HG02970 (cell line): ENCODE data around the gene LRRC4C.

Source experiments
- ATAC-seq: cut with Tn5 transposase; IDR thresholded peaks from one replicate; pipeline ENCODE4 v1.9.1; 2021; ENCODE audit warnings: mild to moderate bottlenecking, moderate library complexity, moderate number of reproducible peaks; ENCODE audit not compliant: unreplicated experiment, low FRiP score

LRRC4C gene

DNA sequence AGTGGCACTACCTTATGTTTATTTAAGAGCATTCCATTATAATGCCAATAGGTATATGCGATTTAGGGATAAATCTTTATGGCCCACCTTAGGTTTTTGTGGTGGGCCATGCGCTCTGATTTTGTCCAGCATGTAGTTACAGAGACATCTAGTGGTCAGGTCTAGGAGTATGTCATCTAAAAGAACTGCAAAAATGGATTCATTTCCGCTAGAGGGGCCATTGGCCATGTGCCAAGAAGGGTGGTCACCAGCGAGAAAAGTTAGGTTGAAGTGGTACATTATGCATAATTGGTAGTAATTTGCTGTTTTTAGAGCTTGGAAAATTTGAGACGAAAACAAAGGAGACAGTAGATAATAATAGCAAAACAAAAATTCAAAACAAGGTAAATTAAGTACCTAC, 27.7 kb downstream of the LRRC4C start:
- no peak for ATAC-seq

DNA sequence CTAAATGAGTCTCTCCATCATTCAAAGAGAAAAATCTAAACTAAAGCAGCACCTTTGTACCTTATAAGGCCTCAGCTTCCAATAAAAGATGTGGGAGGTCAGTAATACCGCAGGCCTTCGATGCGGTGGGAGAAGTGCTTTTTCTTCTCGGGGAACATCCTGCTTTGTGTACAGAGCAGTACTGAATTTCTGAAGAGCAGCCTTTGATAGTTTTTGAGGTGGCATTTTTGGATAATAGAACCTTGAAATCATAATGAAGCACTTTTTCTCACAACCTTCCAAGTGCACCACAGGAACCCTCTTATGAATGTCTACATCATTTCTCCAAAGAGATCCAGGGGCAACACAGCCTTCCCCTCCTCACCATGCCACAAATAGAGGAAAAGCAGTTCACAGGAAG, 39.6 kb downstream of the LRRC4C start:
- ATAC-seq = no peak

DNA sequence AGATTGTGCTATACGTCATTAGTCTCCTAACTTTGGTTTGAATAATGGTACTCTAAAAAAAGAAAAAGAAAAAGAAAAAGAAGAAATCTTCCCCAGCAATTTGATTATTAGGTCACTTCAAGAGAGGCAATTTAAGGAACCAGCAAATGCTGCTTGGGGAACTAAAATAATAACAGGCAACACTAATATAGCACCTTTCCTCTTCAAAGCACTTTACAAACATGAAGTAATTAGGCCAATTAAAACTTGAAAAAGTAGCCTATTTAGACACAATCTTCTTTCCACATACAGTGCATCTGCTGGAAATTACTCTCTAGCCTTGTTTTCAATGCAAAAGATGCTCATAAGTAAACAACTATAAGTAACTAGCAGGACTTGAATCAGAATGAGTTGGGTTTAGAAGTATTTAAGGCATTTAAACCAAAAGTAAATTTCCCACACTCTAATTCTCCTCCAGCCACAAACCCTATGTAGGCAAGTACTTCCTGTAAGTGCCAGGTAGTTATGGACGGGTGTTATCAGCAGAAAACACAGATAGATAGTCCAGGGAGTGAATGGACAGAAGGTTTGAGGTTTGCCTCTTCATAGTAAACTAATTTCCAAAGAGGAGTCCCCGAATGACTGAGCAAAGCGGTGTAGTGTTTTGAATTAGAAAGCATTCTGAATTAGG, 44.5 kb downstream of the LRRC4C start:
- ATAC-seq = no peak

DNA sequence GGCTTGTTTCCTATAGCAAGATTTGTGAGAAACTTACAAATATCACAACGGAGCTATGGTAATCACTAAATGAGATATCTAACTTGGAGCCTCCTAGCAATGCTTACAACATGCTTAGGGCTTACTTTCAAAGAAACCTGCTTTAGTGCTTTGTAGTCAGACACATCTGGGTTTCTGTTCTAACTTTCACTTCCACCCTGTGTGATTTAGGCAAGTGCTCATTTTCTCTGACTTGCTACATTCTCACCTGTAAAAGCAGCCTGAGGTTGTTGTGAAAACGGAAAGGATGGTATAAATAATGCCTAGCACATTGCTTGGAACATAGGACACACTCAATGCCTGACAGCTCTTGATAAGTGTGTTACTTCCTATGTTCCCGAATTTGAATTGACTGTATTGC, 45.6 kb downstream of the LRRC4C start:
- no peak for ATAC-seq

DNA sequence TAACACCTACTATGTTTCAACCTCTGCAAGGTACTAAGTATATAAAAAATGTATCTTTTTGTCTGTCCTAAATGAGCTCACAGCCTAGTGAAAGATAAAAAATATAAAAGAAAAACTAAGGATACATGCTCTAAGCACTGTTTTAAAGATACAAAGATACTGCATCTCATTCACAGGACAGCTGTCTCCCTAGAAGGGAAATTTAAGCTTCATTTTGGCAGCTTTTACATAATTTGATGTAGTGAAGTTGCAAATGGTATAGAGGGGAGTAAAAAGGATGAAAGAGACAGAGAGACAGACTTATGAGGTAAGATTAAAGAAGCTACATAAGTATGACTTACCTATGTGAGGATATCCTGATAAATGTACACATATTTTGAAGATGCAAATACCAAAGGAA, 53.6 kb downstream of the LRRC4C start:
- no peak for ATAC-seq

DNA sequence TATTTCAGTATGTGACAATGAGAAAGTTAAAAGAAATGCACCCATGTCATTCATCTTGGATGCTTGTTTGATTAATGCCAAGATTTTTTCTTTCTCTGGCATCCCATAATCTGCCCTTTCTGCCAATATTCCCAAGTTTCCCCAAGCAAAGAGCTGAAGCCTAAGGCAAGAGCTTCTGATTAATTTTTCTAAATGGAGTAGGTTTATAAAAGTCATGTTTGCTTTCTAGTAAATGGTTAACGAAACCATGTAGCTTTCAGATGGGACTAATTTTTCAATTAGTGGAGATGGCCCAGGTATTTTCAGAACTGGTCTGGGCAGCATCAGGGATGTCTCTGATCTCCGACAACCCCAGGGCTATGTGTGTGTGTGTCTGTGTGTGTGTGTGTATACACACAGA, 55.3 kb downstream of the LRRC4C start:
- ATAC-seq = no peak

DNA sequence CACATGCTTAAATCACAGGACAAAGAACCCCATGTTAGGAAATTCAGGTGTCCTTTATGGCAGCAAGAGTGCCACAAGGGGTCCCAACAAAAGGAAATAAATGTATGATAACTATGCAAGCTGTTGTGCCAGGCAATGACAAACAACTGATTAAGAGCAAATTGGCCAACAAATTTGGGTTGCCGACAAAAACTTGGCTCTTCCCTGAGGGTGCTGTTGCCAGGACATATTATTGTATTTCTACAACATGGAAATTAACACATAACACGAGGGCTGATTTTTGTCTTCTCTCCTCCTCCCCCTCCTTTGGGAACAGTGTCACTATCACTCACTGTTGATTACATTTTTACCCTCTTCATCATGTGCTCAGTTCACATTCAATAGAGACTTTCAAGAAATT, 56.0 kb downstream of the LRRC4C start:
- ATAC-seq = no peak

DNA sequence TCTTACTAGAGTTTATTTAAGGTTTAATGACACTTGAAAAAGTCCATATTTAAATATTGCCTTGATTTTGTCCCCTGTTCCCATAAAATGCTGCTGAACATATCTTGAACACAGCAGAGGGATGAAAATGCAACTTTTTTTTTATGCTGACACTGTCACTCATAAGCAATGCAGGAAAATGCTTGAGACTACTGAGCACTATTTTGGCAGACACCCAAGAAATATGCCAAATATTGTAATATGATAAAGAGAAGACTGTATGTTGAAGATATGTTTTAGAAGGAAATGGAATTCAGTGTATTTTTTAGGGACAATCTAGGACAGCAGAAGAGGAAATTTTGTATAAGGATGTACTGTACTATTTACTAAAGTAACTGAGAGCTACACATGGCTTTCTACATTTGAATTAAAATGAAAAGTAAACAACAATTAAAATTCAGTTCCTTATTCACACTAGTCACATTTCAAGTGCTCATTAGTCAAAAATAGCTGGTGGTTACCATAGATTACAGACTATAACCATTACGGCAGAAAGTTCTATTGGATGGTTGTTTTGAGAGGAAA, 58.6 kb downstream of the LRRC4C start:
- ATAC-seq = no peak

DNA sequence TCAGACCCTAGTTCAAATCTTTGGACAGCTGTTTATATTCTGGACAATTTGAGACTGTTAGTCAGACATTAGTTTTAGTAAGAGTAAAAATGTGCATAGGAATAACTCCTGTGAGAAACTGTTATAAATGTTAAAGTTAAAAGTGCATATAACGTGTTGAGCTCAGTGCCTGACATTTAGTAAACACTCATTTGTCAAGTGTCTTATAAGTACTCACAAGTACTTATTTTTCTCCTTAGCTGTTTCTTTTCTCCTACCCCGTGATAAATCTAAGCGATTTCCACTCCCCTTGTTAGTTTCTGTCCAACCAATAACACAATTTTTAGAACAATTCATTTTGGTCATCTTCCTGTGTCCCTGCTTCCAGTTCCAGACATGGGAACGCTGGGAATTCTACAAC, 59.3 kb downstream of the LRRC4C start:
- ATAC-seq = no peak

DNA sequence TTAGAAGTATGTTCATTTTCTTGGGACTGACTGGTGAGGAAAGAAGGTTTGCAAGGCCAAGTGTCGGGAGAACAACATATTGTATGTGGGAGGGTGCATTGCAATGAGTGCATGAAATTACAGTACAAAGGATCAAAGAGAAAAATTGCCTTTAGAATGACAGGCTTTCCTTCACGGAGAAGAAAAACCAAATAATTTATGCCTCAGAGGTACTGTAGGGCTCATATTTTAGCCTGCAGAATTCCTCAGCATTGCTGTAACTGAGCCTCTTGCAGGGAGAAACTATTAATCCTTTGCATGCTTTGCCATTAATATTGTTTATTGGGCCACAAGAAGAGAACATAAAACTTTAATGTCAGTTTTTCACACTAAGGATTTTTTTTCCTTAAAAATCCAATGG, 60.1 kb downstream of the LRRC4C start:
- no peak for ATAC-seq

DNA sequence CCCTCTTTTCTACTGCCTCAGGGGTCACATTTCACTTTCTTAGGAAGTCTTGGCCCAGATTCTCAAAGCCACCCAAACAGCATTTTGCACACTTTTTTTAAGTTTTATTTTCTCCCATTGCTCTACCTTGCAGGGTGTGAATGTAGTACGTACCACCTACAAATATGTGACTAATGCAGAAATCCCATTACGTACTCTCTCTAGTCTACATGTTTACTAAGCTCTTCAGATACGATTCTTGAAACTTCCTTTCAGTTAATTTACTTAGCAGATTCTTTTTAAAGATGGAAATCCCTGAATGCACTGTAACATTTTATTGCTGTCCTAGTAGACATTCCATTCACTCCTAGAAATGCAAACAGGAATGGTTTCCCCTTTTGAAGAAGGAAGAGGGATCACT, 61.3 kb downstream of the LRRC4C start:
- no peak for ATAC-seq

DNA sequence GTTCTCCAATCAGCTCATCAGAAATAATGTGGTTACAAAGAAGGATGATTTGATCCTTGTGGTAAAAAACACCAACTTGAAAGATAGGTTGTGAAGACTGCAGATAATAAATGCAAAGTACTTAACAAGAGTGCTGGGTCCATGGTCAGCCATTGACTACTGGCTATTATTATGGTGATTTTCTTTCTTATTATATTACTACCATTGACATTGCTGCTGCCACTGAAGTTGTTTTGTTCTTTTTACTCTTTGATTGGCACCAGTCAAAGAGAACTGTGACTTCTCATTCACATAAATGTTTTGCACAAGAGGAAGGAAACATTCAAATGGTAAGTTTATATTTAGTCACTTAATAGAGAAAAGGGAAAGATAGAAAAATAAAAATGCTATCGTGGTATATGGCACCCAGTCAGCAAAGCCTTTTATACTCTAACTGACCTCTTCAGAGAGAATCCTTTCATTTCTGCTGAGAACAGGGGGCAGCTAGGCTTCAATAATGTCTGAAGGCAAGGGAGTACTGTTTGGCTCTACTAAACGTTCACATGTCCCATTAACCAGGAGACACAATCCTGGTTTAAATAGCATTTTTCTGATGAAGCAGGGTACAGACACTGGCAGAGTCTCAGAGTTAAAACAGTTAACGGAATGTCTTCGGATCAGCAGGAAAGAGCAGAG, 64.8 kb downstream of the LRRC4C start:
- ATAC-seq = no peak

DNA sequence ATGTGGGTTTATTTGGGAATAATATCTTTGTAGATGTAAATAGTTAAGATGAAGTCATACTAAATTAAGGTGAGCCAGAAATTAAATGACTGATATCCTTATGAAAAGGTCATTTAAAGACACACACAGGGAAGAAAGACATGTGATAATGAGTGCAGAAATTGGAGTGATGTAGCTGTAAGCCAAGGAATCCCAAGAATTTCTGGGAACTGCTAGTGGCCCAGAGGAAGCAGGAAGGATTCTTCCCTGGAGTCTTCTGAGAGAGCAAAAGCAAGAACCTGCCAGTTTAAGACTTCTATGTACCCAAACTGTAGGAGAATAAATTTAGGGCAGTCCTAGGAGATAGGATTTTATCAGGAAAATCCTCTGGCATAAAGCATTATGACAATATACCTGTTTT, 66.9 kb downstream of the LRRC4C start:
- no peak for ATAC-seq

DNA sequence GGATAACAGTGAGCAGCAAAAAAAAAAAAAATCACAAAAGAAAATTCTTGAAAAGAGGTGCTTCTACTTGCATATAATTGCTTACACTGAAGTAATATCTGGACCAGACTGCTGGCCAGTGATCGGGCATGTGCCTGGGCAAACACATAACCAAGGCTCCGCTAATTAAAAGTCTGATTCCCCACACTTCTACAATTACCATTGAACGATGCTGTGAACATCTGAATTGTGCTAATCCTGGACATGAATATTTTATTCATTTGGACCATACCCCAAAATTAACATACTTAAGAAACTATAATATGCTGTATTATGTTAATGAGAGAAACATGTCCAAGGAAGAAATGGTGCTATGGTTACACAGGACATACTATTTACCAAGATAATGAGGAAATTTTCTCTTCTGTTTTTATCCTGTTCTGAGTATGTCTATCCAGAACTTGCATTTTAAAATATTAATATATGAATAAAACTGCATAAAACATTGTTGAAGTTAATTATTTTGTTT, 69.8 kb downstream of the LRRC4C start:
- ATAC-seq = no peak

DNA sequence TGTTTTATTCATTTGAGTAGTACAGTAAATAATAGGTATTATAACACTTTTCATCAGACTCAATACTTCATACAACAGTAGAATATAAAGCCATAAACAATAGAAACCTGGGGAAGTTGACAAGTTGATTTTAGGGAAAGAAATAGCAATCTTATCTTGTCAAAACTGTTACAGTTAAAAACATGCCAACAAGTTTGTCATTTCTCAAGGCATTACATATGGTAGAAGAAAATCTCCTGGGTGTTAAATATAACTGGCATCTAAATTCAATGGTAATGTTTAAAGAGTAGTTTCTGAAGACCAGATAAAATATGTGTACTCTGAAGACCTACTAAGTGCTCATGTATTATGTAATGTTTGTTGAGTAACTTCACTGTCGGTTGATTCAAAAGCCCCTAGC, 75.1 kb downstream of the LRRC4C start:
- ATAC-seq = no peak

DNA sequence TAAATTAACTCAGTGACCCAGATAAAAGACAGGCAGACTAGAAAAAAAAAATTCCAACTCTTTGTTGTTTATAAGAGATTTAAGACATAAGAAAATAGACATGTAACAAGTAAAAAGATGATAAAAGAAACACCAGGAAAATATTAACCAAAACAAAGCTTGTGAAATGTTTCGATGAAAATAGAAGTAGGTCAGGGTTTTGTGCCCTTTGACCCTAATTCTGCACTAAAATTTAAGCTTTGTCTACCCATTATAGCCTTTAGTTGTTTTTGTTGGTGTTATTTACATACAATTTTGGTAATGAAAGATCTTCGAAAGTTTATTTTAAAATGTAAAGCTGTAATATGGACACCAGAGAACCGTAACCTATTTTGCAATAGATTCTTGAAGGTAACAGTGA, 75.7 kb downstream of the LRRC4C start:
- no peak for ATAC-seq

DNA sequence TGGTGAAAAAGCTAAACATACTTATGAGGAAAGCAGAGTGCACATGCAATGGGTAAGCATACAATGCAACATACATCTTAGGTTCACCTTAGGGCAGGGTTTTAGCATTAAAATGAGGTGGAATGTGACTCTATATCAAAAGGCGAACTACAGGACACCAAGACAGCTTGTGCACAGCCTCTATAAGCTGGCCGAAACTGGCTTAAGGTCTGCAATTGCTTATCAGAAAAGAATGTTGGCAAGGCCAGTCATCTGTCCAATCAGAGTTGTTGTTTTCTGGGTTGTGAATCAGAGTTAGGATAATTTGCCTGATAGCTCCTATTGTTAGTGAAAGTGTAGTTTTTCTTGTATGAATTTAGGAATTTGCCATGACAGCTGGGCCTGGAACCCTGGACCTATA, 76.5 kb downstream of the LRRC4C start:
- ATAC-seq = no peak

DNA sequence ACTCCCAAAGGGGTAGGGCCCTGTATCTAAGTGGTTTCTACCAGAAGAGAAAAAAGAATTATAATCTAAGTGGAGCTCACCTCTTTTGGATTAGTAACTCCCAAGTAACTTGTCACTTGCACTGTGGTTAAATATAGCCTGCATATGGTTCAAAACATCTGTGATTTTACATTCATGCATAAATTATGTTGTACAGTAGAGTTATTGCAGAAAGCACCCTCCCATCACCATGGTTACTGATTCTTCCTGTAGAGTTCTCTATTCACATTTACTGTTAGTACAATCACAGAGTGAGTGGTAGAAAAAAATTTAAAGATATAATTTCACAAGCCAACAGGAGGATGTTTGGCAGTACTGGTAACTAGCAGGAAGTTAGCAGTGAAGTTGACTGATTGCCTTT, 80.4 kb downstream of the LRRC4C start:
- ATAC-seq = no peak

DNA sequence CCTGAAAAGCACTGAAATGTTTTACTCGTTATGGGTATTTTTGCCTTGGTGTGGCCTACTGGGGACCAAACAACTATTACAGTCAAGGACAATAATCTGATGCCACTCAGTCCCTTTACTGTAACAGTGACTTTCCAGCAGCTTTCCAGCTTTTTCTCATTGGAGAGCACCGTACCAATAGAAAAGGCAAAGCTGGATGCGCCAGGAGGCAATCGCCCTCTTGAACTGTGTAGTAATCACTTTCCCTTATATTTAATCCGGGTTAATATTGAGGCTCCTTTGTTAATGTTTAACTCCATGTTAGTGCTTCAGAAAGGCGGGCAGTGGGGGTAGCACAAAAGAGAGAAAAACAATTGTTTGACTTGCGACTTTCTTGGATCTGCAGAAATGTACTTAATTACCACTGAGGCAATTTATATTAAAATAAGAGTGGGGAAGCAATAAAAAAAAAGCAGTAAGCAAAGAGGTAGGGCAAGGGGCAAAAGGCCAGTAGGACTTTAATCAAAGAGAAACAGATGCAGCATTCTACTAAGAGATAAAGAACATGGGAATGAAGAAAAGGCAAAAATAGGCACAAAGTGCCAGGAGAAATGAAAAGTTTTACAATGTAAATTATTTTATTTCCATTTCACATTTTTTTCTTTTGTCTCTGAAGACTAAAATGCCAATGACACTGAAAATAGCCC, 81.6 kb downstream of the LRRC4C start:
- no peak for ATAC-seq

DNA sequence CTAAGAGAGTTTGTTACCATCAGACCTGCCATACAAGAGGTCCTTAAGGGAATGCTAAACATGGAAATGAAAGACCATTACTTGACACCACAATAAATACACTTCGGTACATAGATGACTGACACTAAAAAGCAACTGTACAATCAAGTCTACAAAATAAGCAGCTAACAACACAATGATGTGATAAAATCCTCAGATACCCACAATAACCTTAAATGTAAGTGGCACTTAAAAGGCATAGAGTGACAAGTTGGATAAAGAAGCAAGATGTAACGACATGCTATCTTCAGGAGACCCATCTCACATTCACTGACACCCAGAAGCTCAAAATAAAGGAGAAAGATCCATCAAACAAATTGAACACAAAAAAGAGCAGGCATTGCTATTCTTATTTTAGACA, 107.6 kb downstream of the LRRC4C start:
- no peak for ATAC-seq

DNA sequence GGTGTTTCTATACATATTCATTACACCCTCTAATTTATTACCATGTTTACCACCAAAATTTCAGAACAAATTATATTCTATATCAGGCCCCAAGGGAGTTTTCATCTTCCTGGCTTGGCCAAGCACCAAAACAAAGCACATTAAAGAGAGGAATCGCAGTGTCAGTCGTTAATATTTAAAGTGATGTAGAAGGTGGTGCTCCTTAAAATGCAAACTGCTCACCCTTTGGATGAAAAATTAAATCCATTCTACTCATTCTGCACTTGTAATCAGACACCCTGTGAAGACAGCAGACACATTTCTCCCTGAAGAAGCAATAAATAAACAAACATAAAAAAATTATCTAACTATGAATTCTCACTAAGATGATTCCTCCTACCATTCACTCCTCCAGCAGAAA, 113.4 kb downstream of the LRRC4C start:
- ATAC-seq = no peak
